Esophagus muscularis mucosa (tissue), 4 donors: ENCODE data around the gene KCNQ5. TPM values are rescaled to one million over a fixed set of nuclear protein-coding genes. Genes with fewer than 3 reads are reported as not detected.

ENCODE experiments used
- DNase-seq: peaks from one replicate; pipeline ENCODE4 v3.0.0-alpha.2; 2017; ENCODE audit errors: extremely low spot score
- H3K27ac ChIP-seq, 4 donors: fragments of 200-600 bp; sonication (generic); replicated peaks in 1 of 4; 1 replicate in 3 of 4; 2 replicates in 1 of 4; pipeline ENCODE4 v1.5.1; 2016 to 2019; ENCODE audit warnings: mild to moderate bottlenecking in 1 of 4
- H3K27me3 ChIP-seq, 4 donors: fragments of 200-600 bp; sonication (generic); one replicate each; pipeline versions ENCODE4 v1.5.1 to v1.6.0; 2016 to 2019
- H3K36me3 ChIP-seq, 4 donors: fragments of 200-600 bp; sonication (generic); one replicate each; pipeline ENCODE4 v1.5.1; 2016 to 2019
- H3K4me1 ChIP-seq, 4 donors: fragments of 200-600 bp; sonication (generic); one replicate each; pipeline ENCODE4 v1.5.1; 2016 to 2019
- H3K4me3 ChIP-seq, 4 donors: fragments of 200-600 bp; sonication (generic); 1 replicate in 2 of 4; 2 replicates in 2 of 4; pipeline ENCODE4 v1.5.1; 2016 to 2019; ENCODE audit warnings: mild to moderate bottlenecking in 4 of 4, moderate library complexity in 1 of 4
- H3K9me3 ChIP-seq, 4 donors: fragments of 200-600 bp; sonication (generic); 1 replicate in 3 of 4; 2 replicates in 1 of 4; pipeline ENCODE4 v1.5.1; 2016 to 2019
- CTCF ChIP-seq, 3 experiments: fragments of 200-600 bp in 2 of 3; fragments of 450-650 bp in 1 of 3; sonication (generic) in 2 of 3; IDR thresholded peaks; one replicate each; pipeline ENCODE4 v1.5.1; 2017 to 2019; ENCODE audit warnings: antibody characterized with exemption in 3 of 3, mild to moderate bottlenecking in 2 of 3, moderate library complexity in 1 of 3
- EP300 ChIP-seq: sonication (generic); formaldehyde crosslinking; IDR thresholded peaks from one replicate; pipeline ENCODE4 v1.6.1; 2017; ENCODE audit warnings: antibody characterized with exemption
- POLR2A ChIP-seq: fragments of 450-650 bp; IDR thresholded peaks from one replicate; pipeline ENCODE4 v1.6.1; 2017; ENCODE audit warnings: antibody characterized with exemption, moderate library complexity, mild to moderate bottlenecking, low read depth
- POLR2AphosphoS5 ChIP-seq, 2 donors: sonication (generic); formaldehyde crosslinking; IDR thresholded peaks; one replicate each; pipeline ENCODE4 v1.6.1; 2017; ENCODE audit warnings: antibody characterized with exemption in 2 of 2
- WGBS: methylation state at CpG from one replicate; pipeline ENCODE4 v1.1.5; 2018; 5-methylcytosine and 5-hydroxymethylcytosine counted together
- intact Hi-C: fragments of 100-400 bp; cut with DNase I; formaldehyde crosslinking; loops from one replicate; pipeline ENCODE4 v1.15.1; 2023
- total RNA-seq, 4 donors: library from RNA; depleted of rRNA; stranded (reverse); fragments of >200 nt; gene quantifications; one replicate each; pipeline versions ENCODE4 v1.1.0 to v1.2.1, GENCODE V29; 2016

KCNQ5 gene
- total RNA-seq, 4 donors from 2014 or later: 1.2 to 2.2 (median 1.8) TPM

- Histone ChIP-seq H3K36me3 (no peaks in the 10 kb centered on the region), H3K27me3 (peaks cover 0 to 17% (median 0%) of the 10 kb centered on the region in 4 donors), H3K4me3 (no peak overlapping the region), H3K27ac (no peak overlapping the region), H3K4me1 (peaks cover 30 to 53% (median 44%) of the 10 kb centered on the region in 4 donors), H3K9me3 (no peaks in the 10 kb centered on the region)
- TF ChIP-seq EP300 (no peak), POLR2A (no peak), POLR2AphosphoS5 (IDR thresholded peaks at IDR 0.05) (no peak), CTCF (IDR thresholded peaks at IDR 0.05) (peak; percentile 43 to 66 (median 54))
- DNase-seq: no peak
- WGBS: 64% methylated on average over 3 of the region's 3 CpGs
- intact Hi-C loops: no loop called here
These were observed 2.8 kb downstream of the KCNQ5 start for GRCh38 chr6:72624557-72625160.

- no peak overlapping the region for H3K4me3 ChIP-seq
- WGBS: 78% methylated on average over 2 of the region's 2 CpGs
- H3K27me3 ChIP-seq: peaks cover 0 to 15% (median 0%) of the 10 kb centered on the region in 4 donors
- intact Hi-C loops: no loop called here
- no peak for TF ChIP-seq POLR2A
- no peak for TF ChIP-seq EP300
- no peak for TF ChIP-seq CTCF (IDR thresholded peaks at IDR 0.05)
- TF ChIP-seq POLR2AphosphoS5 (IDR thresholded peaks at IDR 0.05): no peak
- no peak for DNase-seq
- no peaks in the 10 kb centered on the region for H3K36me3 ChIP-seq
- H3K4me1 ChIP-seq: peaks cover 19 to 38% (median 30%) of the 10 kb centered on the region in 4 donors
- no peak overlapping the region for H3K27ac ChIP-seq
- H3K9me3 ChIP-seq: no peaks in the 10 kb centered on the region
These were observed 4.3 kb downstream of the KCNQ5 start for GRCh38 chr6:72626126-72626525.

GRCh38 chr6:72627539-72627938 is 5.7 kb downstream of the KCNQ5 start:
- DNase-seq: no peak
- intact Hi-C loops: no loop called here
- Histone ChIP-seq H3K27ac (no peak overlapping the region), H3K9me3 (no peaks in the 10 kb centered on the region), H3K36me3 (no peaks in the 10 kb centered on the region), H3K4me3 (no peak overlapping the region), H3K27me3 (peaks cover 0 to 6% (median 0%) of the 10 kb centered on the region in 4 donors), H3K4me1 (peaks cover 7 to 24% (median 15%) of the 10 kb centered on the region in 4 donors)
- TF ChIP-seq POLR2AphosphoS5 (IDR thresholded peaks at IDR 0.05) (no peak), CTCF (IDR thresholded peaks at IDR 0.05) (no peak), POLR2A (no peak), EP300 (no peak)

- no peak for DNase-seq
- no peaks in the 10 kb centered on the region for H3K36me3 ChIP-seq
- no peak overlapping the region for H3K27ac ChIP-seq
- TF ChIP-seq CTCF (IDR thresholded peaks at IDR 0.05) (no peak), POLR2AphosphoS5 (IDR thresholded peaks at IDR 0.05) (no peak), POLR2A (no peak), EP300 (no peak)
- H3K4me3 ChIP-seq: no peak overlapping the region
- no peaks in the 10 kb centered on the region for H3K27me3 ChIP-seq
- intact Hi-C loops: no loop called here
- H3K4me1 ChIP-seq: no peaks in the 10 kb centered on the region
- H3K9me3 ChIP-seq: no peaks in the 10 kb centered on the region
These were observed 9.6 kb downstream of the KCNQ5 start for GRCh38 chr6:72631480-72631879.

- H3K36me3 ChIP-seq: no peaks in the 10 kb centered on the region
- no peaks in the 10 kb centered on the region for H3K9me3 ChIP-seq
- no peaks in the 10 kb centered on the region for H3K27me3 ChIP-seq
- no peak for TF ChIP-seq POLR2AphosphoS5 (IDR thresholded peaks at IDR 0.05)
- no peak for TF ChIP-seq CTCF (IDR thresholded peaks at IDR 0.05)
- no peak for TF ChIP-seq EP300
- no peak for TF ChIP-seq POLR2A
- H3K4me1 ChIP-seq: no peaks in the 10 kb centered on the region
- DNase-seq: no peak
- H3K27ac ChIP-seq: no peak overlapping the region
- WGBS: 95% methylated on average over 2 of the region's 2 CpGs
- H3K4me3 ChIP-seq: no peak overlapping the region
- intact Hi-C loops: no loop called here
These were observed 13.8 kb downstream of the KCNQ5 start for GRCh38 chr6:72635636-72636035.
